ENCODE measurements around the gene ST3GAL4. TPM values are rescaled to one million over a fixed set of nuclear protein-coding genes. Genes with fewer than 3 reads are reported as not detected.
"Not testable (repeated sequence)": the region's sequence is repeated elsewhere in the genome, so short reads cannot be mapped to it uniquely, and the experiment has no call there.

The ST3GAL4 gene
- total RNA-seq, 1 donor from 2014 or later = 61.7 TPM

DNA sequence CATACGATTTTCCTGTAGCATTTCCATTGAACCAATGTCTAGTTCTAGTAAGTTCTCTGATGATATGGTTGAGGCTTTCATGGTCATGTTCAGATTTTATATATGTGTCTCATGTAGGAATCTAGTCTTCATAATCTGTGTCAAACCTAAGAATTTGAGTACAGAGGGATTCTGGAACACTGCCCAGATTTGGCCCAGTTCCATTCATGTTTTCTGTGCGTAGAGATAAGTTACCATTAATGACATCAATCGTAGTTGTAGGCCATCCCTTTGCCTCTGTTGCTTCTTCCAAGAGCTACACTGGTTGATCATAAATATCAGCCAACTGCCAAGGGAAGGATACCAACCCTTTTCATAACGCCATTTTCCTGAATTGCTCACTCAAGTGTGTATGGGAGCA lies 23.3 kb downstream of the ST3GAL4 start:
- no peaks in the 10 kb centered on the region for H3K9me3 ChIP-seq (replicated peaks)
- no peaks in the 10 kb centered on the region for H3K36me3 ChIP-seq
- H3K4me1 ChIP-seq = peaks cover 83% of the 10 kb centered on the region
- H3K27me3 ChIP-seq (ENCODE audit: low read depth) = no peaks in the 10 kb centered on the region
- intact Hi-C loops (cut with micrococcal nuclease) = no loop called here
- no peak overlapping the region for H3K4me3 ChIP-seq
- H3K27ac ChIP-seq (replicated peaks) = peak overlapping the region; percentile 1
- DNase-seq = peak; percentile 18
- TF ChIP-seq, protein P1, sequence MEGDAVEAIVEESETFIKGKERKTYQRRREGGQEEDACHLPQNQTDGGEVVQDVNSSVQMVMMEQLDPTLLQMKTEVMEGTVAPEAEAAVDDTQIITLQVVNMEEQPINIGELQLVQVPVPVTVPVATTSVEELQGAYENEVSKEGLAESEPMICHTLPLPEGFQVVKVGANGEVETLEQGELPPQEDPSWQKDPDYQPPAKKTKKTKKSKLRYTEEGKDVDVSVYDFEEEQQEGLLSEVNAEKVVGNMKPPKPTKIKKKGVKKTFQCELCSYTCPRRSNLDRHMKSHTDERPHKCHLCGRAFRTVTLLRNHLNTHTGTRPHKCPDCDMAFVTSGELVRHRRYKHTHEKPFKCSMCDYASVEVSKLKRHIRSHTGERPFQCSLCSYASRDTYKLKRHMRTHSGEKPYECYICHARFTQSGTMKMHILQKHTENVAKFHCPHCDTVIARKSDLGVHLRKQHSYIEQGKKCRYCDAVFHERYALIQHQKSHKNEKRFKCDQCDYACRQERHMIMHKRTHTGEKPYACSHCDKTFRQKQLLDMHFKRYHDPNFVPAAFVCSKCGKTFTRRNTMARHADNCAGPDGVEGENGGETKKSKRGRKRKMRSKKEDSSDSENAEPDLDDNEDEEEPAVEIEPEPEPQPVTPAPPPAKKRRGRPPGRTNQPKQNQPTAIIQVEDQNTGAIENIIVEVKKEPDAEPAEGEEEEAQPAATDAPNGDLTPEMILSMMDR (IDR thresholded peaks at IDR 0.05; ENCODE audit: borderline replicate concordance) = no peak

DNA sequence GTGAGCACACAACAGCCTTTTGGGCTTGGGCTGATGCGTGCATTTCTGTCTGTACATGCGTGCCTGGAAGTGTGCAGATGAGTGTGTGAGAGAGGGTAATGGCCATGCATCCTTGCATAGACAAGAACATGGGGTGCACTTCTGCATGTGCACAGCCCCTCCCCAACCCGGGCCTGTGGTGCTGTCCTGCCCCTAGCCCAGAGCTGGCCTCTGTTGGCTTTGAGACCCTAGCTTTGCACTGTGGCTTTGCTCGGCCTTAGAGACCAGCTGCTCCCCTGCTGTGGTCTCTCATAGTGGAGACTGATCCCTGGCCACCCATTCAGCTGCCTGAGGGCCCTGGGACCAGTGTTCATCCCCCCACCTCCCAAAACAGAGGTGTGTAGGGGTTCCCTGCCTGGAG lies 25.4 kb downstream of the ST3GAL4 start:
- no peak for DNase-seq
- H3K27ac ChIP-seq (replicated peaks) = no peak overlapping the region
- intact Hi-C loops (cut with micrococcal nuclease) = no loop called here
- TF ChIP-seq, protein P1 (IDR thresholded peaks at IDR 0.05; ENCODE audit: borderline replicate concordance) = no peak
- no peak overlapping the region for H3K4me3 ChIP-seq
- H3K9me3 ChIP-seq (replicated peaks) = no peaks in the 10 kb centered on the region
- no peaks in the 10 kb centered on the region for H3K27me3 ChIP-seq (ENCODE audit: low read depth)
- no peaks in the 10 kb centered on the region for H3K36me3 ChIP-seq
- H3K4me1 ChIP-seq = peaks cover 80% of the 10 kb centered on the region

DNA sequence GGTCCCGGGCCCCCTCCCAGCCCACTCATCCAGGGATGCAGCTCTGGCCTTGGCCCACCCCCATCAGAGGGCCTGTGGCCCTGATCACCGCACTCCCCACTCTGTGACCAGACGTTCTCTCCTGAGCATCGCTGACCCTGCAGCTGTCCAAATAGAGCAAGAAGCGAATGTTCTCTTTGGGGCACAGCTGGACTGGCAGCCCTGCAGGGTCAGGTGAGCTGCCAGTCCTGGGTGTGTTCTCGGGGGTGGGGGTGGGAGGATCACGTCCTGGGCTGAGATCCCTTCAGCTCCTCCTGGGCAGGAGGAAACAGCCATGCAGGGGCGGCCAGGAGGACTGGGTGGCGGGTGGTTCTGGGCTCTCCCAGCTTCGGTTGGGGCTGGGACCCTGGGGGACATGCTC lies 26.5 kb downstream of the ST3GAL4 start:
- peaks cover 80% of the 10 kb centered on the region for H3K4me1 ChIP-seq
- H3K4me3 ChIP-seq; H3K9me3 ChIP-seq (replicated peaks); H3K27ac ChIP-seq (replicated peaks); H3K36me3 ChIP-seq; H3K27me3 ChIP-seq (ENCODE audit: low read depth); DNase-seq; intact Hi-C loops (cut with micrococcal nuclease): not testable (repeated sequence)

DNA sequence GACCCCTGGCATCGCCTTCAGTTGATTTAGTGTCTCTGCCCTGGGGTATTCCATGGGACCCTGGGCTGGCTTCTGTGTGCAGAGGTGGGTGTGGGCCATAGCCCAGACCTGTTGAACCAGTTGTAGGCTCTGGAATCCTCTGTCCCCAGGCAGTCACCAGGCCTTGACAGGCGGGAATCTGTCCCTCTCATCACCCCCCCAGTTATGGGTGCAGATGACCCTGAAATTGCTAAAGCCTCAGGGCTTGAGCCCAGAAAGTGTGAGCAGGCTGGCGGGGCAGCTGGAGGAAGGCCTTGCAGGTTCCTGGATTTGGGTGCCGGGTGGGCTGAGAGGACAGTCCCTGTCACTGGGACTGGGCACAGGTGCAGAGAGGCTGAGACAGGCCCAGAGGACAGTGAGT lies 27.2 kb downstream of the ST3GAL4 start:
- H3K4me3 ChIP-seq; H3K36me3 ChIP-seq; H3K9me3 ChIP-seq (replicated peaks); H3K27me3 ChIP-seq (ENCODE audit: low read depth); DNase-seq; H3K27ac ChIP-seq (replicated peaks); intact Hi-C loops (cut with micrococcal nuclease): not testable (repeated sequence)
- peaks cover 80% of the 10 kb centered on the region for H3K4me1 ChIP-seq

DNA sequence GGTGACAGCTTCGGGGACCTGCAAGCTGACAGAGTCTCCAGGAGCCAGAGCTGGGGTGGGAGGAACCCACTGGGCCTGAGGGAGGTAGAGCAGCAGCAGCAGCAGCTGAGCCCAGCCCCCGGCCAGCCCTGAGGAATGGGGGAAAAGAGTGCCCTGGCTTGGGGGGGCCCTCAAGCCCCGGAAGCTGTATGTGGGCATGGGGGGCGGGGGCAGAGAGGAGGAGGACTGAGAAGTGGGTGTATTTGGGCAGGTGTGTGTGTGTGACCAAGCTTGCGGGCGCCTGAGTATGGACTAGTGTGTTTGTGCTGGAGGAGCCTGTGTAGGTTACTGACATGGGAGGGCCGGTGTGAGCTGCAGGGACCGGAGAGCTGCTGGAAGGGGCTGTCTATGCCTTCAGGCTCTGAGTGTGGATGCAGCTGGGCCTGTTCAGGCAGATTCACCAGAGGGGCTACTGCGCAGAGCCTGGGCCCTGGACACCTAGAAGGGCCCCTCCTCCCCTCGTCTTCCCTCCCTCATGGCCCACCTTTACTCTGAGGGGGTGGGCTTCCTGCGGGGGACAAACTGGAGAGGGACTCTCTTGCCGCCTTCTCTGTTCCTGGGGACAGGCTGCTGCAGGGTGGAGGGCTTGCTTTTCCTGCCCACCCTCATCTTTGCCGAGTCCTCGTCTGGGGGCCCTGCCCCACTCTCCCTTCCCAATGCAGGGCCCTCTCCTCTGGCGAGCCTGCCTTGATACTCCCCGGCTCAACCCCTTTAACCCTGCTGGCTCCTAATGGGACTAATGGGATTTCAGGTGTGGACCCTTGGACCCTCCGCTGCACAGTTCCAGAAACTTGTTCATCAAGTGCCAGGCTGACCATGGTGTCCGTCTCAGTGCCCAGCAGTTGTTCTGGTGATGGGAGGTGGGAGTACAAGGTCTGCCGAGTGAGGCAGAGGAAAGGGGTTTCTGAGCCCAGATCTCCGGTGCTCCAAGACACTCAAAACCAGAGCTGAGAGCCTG lies 28.2 kb downstream of the ST3GAL4 start:
- intact Hi-C loops (cut with micrococcal nuclease) = no loop called here
- Histone ChIP-seq H3K4me3 (no peak overlapping the region), H3K27ac (replicated peaks) (no peak overlapping the region), H3K27me3 (ENCODE audit: low read depth) (no peaks in the 10 kb centered on the region), H3K9me3 (replicated peaks) (no peaks in the 10 kb centered on the region), H3K4me1 (peaks cover 85% of the 10 kb centered on the region), H3K36me3 (no peaks in the 10 kb centered on the region)
- no peak for DNase-seq
- TF ChIP-seq, protein P1 (IDR thresholded peaks at IDR 0.05; ENCODE audit: borderline replicate concordance) = no peak

DNA sequence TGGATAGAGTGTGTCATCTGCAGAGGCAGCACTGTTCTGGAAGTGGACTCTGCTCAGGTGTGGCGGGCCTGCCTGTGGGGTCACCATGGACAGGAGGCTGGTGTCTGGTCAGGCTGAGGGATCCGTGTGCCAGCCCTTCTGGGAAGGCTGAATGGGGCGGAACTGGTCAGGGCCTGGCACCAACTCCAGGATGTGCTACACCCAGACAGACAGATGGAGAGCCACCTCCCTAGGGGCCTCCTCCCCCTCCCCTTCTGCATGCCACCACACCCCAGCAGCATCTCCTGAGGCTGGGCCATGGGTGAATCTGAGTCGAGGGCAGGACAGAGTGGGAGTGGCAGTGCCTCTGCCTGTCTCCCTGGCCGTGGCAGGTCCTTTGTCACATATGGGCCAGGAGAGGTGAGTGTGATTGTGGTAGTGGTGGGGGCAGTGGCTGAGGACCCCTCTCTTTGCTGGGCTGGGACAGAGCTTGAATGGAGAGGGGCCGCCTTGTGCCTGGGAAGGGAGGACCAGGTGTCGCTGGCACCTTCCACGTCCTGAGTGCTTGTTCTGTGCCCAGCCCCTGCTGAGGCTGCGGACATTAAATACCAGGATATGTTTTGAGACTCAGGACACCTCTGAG lies 29.1 kb downstream of the ST3GAL4 start:
- Histone ChIP-seq H3K36me3 (no peaks in the 10 kb centered on the region), H3K4me1 (peaks cover 76% of the 10 kb centered on the region), H3K9me3 (replicated peaks) (no peaks in the 10 kb centered on the region), H3K27ac (replicated peaks) (no peak overlapping the region), H3K4me3 (no peak overlapping the region), H3K27me3 (ENCODE audit: low read depth) (no peaks in the 10 kb centered on the region)
- TF ChIP-seq, protein P1 (IDR thresholded peaks at IDR 0.05; ENCODE audit: borderline replicate concordance) = no peak
- peak; percentile 9 for DNase-seq
- intact Hi-C loops (cut with micrococcal nuclease) = no loop called here

Measured in left ventricle myocardium inferior (tissue), 1 donor.